ENCODE results near the gene ZNF624.
A peak's percentile ranks its signal among the peaks of the same experiment; 100 is the strongest.
"Not testable (repeated sequence)": the region's sequence is repeated elsewhere in the genome, so short reads cannot be mapped to it uniquely, and the experiment has no call there.

The ZNF624 gene

DNA sequence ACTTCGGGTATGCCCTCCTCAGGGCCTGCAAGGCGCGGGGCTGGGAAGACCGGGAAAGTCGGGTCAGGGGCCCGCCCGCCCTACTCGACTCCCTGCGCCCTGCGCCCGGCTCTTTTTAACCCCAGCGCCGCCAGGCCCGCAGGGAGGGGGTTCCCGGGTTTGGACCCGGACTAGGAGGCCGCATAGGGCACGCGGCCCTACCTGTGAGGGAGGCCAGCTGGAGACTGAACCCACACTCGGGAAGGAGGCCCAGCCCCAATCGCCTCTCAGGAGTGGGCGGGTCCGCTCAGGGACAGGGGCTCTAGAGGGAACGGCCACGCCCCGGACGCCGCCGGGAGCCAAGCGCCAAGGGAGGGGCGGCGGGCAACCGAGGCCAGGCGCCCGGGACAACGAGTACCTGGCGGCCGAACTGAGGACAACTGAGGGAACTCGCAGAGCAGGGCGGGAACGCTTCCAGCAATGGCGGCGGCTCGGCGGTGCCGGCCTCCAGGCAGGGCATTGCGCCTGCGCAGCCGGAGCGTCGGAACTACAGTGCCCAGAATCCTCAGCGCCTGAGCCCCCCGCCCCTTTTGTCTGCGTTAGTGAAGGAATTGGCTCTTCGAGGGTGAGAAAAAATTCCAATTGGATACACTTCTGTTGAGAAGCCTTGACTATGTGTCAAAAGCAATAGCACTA lies at the start of gene ZNF624:
Gene ZNF624, minus strand, starts transcription at position 484 of the 675 bp plus-strand sequence.
- peak; percentile 91 for DNase-seq

DNA sequence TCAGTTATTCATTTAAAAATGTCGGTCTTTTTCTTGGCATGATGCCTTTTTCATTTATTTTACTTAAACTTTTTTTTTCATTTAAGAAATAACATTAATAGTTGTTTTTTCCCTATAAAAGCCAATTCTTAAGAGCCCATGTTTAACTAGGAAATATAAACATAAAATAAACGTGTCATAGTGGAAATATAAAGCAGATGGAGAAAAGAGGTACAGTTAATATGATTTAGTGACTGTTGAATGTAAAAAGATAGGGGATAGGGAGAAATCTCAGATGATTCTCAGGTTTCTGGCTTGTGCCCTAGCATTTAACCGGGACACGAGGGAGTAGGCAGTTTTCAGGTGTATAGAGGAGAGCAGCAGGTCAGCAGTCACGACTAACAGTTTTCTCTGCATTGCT lies 44.0 kb upstream of the ZNF624 start:
- not testable (repeated sequence) for DNase-seq

DNA sequence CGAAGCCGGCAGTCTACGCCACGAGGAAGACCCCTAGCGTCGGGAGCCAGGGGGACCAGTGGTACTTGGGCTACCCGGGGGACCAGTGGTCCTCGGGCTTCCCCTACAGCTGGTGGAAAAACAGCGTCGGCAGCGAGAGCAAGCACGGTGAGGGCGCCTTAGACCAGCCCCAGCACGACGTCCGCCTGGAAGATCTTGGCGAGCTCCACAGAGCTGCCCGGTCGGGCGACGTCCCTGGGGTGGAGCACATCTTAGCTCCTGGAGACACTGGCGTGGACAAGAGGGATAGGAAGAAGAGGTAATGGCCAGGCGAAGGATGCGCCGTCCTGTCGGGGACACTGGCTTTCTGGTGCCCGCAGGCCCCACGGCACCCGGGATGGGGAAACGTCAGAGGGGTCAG lies 36.8 kb upstream of the ZNF624 start:
- not testable (repeated sequence) for DNase-seq

DNA sequence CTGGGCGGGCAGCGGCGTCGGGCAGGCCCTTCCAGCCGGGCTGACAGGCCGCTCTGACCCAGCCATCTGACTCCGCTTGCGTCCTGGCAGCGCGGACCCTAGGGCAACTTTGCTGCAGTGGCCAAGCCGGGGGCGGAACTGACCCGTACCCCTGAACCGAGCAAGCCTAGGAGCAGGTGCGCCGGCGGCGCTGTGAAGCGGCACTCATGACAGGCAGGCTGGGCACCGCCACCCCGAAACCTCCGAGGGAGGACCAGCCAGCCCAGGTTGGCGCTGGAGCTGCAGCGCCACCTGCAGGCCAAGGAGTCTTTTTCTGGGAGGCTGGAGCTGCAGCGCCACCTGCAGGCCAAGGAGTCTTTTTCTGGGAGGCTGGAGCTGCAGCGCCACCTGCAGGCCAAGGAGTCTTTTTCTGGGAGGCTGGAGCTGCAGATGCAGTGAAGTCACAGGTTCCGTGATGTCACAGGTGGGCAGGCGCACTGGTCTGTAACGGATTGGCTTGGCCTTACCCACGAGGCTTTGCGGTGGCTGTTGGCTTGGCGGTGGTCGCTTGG lies 36.2 kb upstream of the ZNF624 start, which contains the start of gene CCDC144A:
Gene CCDC144A, plus strand, starts transcription at position 511 of the 551 bp plus-strand sequence. CDS start 160 bp downstream, outside the sequence.
- DNase-seq = peak; percentile 8

DNA sequence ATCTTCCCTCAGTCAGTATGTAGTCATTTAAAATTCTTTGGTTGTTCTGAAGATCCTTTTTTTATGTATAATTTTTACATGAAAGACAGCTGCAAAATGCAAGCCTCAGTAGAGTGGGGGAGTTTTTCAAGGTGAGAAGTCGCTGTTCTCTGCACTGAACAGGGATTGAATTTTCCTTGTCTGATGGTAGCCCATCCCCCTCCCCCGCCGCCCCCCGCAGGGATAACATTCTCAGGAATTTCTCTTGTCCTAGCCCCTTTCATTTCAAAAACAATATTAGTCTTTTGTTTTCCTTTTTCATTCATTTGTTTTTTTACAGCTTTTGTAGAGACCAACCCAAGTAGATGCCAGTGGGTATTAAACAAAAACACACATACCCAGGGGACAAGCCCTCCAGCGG lies 33.5 kb upstream of the ZNF624 start:
- not testable (repeated sequence) for DNase-seq

DNA sequence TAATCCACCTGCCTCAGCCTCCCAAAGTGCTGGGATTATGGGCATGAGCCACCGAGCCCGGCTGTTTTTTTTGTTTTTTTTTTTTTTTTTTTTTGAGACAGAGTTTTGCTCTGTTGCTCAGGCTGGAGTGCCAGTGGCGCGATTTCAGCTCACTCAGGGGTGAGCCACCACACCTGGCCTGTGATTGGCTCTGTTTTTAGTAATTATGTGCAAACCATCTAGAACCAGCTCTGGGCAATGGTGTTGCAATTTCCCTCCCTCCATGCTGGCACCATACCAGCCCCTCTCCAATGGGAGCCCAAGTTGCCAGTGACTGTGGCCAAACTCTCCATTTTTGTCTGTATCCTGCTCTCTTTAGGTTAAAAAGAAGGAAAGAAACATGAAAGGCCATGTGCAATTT lies 32.4 kb upstream of the ZNF624 start:
- DNase-seq = not testable (repeated sequence)

DNA sequence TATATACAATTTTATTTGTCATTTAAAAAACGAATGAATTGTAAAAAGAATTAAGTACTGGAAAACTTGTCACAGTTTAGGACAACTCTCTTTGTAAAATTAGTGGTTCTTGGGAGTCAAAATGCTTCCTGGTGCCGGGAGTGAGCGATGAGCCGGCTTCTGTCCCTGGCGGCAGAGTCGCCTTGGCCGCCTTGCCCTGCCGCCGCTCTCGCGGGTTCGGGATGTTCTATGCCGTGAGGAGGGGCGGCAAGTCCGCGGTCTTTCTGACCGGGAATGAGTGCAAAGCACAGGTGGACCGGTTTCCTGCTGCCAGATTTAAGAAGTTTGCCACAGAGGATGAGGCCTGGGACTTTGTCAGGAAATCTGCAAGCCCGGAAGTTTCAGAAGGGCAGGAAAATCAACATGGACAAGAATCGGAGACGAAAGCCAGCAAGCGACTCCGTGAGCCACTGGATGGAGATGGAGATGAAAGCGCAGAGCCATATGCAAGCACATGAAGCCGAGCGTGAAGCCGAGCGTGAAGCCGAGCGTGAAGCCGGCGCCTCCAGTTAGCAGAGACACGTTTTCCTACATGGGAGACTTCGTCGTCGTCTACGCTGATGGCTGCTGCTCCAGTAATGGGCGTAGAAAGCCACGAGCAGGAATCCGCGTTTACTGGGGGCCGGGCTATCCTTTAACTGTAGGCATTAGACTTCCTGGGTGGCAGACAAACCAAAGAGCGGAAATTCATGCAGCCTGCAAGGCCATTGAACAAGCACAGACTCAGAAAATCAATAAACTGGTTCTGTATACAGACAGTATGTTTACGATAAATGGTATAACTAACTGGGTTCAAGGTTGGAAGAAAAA lies 29.9 kb upstream of the ZNF624 start:
- DNase-seq = not testable (repeated sequence)

DNA sequence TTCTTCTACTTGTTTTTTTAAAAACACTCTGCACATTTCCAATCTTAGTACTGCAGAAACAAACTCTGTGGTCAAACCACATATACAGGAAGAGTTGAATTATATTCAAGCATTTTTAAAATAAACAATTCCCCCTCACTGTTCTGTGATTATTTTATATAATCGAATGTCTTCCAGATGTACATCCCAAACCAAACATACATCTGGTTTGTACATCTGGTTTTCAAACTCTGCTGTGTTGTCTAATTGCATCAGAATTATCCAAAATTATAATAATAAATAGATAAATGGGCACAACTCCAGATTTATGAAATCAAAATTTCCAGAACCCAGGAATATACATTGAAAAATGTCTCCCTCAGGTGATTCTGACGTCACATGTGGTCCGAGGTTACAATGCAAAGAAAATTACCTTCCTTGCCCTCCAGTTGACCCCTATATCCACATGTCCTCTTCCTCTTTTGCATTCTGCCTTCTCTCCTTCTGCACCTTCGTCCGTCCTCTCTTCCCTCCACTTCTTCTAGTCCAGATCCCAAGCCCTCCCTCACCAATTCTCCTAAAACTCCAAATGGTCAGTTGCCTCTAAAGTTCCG lies 23.1 kb upstream of the ZNF624 start:
- DNase-seq = no peak

DNA sequence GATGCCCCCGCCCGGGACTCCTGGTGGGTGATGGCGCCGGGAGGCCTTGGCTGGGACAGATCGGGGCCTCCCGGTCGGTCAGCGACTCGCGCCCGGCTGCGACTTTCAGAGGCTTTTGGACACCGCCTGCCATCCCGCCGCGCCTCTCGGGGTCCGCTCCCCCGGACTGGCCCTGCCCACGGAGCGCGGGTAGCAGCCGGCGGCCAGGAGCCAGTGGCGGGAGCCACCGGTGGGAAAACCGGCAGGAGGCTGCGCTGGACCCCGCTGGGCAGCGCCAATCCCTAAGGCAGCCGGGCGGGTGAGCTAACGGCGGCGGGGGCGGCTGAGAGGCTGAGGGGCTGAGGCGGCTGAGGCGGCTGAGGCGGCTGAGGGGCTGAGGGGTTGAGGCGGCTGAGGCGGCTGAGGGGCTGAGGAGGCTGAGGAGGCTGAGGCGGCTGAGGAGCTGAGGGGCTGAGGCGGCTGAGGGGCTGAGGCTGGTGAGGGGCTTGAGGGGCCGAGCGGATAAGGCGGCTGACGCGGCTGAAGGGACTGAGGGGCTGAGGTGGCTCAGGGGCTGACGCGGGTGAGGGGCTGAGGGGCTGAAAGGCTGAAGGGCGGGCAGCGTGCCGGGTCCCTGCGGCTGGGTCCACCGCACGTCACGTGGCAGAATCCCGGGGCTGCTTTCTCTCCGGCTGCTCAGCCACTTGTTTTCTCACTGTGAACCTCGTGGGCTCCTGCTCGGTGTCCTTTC lies 13.4 kb upstream of the ZNF624 start:
- not testable (repeated sequence) for DNase-seq

DNA sequence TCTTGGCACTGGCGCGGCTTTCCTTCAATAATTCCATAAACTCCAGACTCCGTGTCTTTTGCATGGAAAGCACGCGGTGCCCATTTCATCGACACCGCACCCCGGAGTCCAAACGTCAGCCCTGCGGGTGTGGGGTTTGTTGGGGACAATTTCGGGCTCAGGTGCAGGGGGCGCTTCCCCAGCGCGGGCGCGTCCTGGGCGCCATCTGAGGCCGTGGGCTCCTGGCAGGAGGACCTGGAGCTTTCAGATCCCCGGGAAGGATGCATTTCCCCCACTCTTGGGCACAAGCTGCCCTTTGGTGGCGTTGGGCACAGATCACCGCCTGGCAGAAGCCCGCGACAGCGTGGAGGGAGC lies 12.9 kb upstream of the ZNF624 start:
- not testable (repeated sequence) for DNase-seq

DNA sequence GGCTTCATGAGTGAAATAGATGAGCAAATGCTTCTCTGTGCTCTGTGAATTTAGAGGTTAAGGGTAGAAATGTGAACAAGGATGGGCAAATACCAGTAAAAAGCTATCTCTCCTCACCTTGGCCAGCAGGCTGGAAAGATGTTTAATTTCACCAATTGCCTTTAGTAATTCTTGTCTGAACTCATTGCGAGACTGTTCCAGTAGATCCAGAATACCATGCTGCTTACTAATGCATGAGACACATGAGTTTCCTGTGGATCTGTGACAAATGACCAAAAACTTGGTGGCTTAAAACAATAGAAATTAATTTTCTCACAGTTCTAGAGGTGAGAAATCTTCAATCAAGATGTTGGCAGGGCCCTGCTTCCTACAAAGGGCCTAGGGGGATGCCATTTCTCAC lies 9.3 kb upstream of the ZNF624 start:
- DNase-seq = peak; percentile 20

DNA sequence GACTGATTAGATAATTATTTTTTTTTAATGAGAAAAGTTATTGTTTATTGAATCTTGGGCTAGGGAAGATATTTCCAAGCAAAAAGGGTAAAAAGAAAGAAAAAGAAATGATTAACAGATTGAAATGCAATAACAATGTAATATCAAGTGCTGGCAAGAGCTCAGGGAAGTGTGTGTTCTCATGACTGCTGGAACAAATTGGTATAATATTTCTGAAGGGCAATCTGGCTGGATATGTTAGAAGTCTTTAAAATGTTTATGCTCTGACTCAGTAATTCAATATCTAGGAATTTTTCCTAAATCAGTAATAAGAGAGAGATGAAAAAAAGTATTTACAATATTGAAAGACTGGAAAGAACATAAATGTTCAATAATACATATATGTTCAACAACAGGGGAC lies 7.6 kb upstream of the ZNF624 start:
- no peak for DNase-seq

DNA sequence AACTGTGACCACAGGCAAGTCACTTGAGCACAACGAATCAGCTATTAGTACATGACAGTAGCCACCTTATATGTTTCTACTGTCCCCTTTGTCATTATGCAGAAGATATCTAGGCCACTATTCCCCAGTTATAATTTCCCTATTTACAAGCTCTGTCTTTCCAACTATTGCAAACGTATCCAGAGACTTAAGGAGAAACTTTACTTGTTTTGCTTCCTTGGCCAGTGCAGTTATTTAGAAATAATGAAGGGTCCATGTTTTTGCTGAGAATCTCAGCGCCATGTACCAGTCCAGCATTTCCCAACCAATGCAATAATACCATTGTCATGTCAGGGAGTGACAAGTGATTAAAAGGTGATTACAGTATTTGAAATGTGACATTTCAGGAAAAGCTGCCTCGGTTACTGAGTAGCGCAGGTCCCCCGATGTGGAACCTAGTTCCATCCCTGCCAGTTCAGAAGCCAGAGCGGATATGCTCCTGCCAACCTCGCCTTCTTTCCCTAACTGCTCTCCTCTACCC lies 743 bp downstream of the ZNF624 start:
- no peak for DNase-seq

DNA sequence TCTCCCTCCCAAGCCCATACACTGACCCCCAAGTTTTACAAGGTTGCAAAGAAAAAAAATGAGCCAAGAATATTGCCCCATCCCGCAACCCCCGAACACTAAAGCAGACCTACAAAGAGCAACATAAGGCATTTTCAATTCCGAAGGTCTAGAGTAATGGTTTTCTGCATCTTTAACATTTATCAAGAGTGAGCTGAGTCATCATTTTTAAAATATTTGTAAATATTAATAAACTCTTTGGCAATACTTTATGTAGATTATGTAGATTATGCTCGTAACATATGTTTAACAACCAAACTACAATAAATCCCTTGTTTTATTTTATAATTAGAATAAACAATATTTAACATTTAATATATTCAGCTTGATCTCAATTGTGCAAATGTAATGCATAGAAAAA lies 1.4 kb downstream of the ZNF624 start:
- no peak for DNase-seq

DNA sequence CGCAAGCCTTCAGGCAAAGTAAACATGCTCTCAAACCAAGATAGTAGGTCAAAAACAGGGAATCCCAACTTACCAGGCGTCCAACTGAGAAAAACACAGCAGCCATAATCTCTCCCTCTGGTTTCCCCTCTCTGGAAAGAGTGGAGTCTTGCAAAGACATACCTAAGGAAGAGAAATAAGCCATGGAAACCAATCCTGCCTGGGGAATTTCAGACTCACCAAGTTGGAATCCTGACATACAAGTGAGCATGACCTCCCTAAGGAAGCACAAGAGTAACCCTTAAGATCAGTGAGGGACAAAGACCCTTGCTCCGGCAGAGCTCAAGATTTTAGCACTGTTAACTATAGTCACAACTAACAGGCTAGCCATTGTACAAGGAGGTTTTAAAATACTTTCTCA lies 4.1 kb downstream of the ZNF624 start:
- DNase-seq = no peak

DNA sequence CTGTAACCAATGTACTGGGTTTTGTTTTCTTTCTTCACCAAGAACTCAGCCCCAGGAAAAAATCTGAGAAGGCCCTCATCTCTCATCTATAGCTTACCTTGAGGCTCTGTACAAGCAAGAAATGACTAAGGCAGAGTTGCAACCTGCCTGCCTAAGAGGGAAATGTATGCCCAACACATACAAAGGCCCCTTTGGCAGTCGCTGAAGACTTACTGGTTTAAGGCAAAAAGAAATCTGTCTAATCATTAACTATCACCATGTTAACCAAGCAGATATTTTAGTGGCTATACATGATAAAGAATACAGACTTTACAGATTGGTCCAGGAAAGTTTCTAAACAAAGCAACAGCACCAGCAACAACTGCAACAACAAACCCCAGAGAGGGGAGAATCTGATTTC lies 14.2 kb downstream of the ZNF624 start:
- DNase-seq = no peak

DNA sequence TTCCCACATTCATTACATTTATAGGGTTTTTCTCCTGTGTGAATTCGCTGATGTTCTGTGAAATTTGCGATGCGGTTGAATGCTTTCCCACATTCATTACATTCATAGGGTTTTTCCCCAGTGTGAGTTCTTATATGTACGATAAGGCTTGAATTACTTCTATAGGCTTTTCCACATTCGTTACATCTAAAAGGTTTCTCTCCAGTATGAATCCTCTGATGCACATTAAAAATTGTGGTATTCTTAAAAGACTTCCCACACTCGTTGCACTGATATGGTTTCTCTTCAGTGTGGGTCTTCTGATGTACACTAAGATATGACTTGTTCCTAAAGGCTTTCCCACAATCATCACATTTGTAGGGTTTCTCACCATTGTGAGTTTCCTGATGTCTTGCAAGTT lies 30.4 kb downstream of the ZNF624 start:
- DNase-seq = no peak

DNA sequence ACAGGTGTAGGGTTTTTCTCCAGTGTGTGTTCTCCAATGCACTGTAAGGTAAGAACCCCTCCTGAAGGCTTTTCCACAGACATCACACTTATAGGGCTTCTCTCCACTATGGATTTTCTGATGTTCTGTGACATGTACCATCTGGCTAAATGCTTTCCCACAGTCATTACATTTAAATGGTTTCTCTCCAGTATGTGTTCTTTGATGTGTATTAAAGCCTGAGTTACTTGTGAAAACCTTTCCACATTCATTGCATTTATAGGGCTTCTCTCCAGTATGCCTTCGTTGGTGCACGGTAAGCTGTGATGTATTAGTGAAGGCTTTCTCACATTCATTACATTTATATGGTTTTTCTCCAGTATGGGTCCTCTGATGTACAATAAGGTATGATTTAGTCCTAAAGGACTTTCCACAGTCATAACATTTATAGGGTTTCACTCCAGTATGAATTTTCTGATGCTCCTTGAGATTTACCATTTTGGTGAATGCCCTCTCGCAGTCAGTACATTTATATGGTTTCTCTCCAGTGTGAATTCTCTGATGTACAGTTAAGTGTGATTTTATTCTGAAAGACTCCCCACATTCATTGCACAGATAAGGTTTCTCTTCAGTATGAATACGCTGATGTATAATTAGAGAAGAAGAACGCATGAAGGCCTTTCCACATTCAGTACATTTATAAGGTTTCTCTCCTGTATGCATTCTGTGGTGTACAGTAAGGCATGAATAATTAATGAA lies 30.9 kb downstream of the ZNF624 start:
- DNase-seq = no peak

DNA sequence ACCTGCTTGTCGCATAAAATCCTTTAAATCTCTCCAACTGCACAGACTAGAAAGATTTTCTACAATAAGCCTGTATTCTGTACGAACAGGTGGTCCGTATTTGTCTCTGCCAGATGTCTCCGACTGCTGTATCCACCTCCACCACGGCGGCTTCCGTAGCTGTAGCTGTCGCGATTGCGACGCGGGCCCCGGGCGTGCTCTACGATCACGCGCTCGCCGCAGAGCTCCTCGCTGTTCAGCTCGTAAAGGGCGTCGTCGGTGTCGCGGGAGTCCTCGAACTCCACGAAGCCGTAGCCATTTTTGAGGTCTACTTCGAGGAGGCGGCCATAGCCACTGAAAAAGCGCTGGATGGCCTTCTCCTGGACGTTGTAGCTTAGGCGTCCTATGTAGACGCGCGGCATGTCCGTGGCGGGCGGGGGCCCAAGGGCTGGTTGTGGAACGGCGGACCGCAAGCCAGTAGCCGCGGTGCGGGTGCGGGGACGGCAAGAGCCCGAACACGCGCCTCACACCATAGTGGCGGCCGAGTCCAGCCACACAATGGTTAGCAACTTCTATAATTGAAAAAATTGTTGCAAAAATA lies 36.1 kb downstream of the ZNF624 start:
- DNase-seq = no peak

DNA sequence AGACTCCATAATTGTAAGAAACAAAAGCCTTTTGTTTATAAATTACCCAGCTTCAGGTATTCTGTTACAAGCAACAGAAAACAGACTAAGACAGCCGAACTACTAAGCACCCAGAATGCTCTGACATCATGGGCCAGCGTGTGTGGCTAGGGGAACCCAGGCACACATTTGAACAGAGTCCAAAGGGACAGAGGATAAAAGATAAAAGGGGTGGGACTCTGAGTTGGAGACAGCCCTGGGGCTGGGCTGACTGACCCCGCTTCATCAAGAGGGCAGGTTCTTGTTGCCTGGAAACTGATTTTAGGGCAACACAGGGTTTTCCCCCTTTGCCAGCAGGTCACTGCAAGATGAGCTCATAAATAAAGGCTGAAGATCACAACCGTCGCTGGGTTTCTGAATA lies 54.1 kb downstream of the ZNF624 start:
- DNase-seq = no peak

DNA sequence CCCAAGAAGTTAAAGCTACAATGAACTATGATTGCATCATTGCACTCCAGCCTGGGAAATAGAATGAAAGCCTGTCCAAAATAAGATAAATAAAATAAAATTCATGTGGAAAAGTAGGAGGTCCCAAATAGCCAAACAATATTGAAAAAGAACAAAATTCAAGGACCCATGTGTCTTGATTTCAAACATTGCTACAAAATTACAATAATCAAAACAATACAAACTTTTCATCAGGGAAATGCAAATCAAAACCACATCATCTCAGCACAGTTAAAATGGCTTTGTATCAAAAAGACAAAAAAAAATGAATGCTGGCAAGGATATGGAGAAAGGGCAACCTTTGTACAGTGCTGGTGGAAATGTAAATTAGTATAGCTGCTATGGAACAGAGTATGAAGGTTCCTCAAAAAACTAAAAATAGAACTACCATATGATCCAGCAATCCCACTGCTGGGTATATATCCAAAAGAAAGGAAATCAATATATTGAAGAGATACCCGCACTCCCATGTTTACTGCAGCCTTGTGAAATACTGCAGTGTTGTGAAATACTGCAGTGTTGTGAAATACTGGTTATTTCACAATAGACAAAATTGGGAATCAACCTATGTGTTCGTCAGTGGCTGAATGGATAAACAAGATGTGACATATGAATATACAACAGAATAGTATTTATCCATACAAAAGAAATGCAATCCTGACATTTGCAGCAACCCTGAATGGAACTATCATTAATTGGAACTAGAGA lies 60.1 kb downstream of the ZNF624 start:
- DNase-seq = no peak
